ENCODE data around the gene OSMR. TPM values are rescaled to one million over a fixed set of nuclear protein-coding genes. Genes with fewer than 3 reads are reported as not detected.

The OSMR gene
- total RNA-seq, 4 donors from 2014 or later: 38.6 to 61.0 (median 51.7) TPM

DNA sequence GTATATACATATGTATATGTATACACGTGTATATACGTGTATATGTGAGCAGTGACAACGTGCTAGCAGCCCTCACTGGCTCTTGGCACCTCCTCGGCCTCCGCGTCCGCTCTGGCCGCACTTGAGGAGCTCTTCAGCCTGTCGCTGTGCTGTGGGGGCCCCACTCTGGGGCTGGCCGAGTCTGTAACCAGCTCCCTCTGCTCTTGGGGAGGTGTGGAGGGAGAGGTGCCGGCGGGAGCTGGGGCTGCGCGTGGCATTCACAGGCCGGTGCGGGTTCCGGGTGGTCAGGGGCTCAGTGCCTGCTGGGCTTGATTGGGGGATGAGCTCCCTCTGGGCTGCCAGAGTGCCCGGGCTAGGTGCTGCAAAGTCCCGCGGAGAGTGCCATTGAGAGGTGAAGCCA is 24.1 kb upstream of the OSMR start:
- TF ChIP-seq, protein P1, sequence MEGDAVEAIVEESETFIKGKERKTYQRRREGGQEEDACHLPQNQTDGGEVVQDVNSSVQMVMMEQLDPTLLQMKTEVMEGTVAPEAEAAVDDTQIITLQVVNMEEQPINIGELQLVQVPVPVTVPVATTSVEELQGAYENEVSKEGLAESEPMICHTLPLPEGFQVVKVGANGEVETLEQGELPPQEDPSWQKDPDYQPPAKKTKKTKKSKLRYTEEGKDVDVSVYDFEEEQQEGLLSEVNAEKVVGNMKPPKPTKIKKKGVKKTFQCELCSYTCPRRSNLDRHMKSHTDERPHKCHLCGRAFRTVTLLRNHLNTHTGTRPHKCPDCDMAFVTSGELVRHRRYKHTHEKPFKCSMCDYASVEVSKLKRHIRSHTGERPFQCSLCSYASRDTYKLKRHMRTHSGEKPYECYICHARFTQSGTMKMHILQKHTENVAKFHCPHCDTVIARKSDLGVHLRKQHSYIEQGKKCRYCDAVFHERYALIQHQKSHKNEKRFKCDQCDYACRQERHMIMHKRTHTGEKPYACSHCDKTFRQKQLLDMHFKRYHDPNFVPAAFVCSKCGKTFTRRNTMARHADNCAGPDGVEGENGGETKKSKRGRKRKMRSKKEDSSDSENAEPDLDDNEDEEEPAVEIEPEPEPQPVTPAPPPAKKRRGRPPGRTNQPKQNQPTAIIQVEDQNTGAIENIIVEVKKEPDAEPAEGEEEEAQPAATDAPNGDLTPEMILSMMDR (IDR thresholded peaks at IDR 0.05; ENCODE audit: low read depth): no peak

DNA sequence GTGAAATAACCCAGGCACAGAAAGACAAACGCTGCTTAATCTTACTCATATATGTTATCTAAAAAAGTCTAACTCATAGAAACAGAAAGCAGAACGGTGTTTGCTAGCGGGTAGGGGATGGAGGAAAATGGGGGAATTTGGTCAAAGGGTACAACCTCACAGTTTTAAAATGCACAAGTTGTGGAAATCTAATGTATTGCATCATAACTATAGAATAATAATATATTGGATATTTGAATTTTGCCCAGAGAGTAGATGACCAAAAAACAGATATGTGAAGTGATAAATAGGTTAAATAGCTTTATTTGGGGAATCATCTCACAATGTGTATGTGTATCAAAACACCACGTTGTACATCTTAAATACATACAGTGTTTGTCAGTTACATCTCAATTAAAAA is 22.3 kb upstream of the OSMR start:
- TF ChIP-seq, protein P1 (IDR thresholded peaks at IDR 0.05; ENCODE audit: low read depth): no peak

DNA sequence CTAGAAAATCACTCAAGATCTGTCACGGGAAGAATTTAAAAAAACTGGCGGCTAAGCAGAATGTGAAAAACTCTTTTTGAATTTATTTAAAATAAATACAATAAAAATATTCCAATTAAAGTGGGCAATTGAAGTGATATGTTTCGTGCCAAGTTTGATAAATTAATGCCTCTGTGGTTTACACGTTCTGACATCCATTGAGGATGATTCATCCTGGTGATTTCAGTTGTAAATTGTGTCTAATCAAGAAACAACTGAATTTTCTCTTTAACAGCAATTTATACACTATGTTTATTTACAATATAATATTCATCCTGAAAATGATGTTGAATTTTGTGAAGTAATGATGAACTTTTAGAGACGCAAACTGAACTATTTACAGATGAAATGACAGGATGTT is 21.0 kb upstream of the OSMR start:
- TF ChIP-seq, protein P1 (IDR thresholded peaks at IDR 0.05; ENCODE audit: low read depth): no peak

DNA sequence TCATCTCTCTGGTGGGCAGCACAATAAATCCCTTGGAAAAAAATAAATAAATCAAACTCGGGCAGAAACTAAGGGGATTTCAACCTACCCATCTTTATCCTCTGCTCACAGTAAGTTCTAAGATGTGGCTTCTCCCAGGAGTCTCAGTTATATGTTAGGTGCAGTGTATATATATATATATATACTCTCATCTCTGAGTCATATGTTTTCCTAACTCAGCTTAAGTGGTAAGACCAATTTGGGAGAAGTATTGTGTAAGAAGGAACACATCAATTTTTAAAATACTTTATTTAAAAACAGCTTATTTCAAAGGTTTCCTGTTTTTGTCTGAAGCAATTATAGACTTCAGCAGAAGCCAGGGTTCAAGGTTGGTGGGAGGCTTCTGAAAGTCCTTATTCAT is 20.3 kb upstream of the OSMR start:
- TF ChIP-seq, protein P1 (IDR thresholded peaks at IDR 0.05; ENCODE audit: low read depth): no peak

DNA sequence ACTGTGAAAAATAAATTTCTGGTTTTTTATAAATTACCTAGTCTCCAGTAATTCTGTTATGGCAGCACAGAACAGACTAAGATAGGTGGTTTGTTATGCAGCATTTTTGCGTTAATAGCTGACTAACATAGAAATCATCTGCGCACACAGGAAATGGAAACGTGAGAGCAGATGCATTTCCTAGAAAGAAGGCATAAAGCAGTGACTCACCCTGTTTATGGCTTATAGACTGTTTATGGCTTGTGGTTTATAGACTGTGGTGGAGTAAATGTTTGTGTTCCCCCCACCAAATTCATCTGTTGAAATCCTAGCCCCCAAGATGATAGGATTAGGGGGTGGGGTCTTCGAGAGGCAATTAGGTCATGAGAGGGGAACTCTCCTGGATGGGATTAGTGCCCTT is 18.3 kb upstream of the OSMR start:
- TF ChIP-seq, protein P1 (IDR thresholded peaks at IDR 0.05; ENCODE audit: low read depth): no peak

DNA sequence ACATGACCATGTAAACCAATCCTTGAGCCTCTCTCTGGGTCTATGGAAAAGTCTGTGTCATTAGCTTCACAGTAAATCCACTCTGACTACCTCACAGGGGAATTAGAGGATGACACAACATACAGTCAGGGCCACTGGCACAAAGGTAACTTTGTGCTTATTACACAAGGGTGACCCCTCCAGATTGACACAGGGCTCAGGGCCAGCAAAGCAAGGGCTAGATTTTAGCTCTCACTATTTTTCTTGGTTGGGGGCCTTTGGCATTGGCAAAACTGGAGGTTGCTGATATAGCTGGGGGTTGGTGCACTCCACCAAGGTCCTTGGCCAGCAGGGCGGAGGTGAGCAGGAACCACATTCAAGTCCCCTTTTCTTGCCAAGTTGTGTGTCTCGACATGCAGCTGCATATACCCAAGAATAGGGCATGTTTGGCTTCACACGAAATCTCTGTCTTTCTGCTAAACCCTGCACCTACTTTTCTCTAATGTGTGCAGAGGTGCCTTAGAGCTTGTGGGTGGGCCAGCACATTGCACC is 15.2 kb upstream of the OSMR start:
- TF ChIP-seq, protein P1 (IDR thresholded peaks at IDR 0.05; ENCODE audit: low read depth): no peak

DNA sequence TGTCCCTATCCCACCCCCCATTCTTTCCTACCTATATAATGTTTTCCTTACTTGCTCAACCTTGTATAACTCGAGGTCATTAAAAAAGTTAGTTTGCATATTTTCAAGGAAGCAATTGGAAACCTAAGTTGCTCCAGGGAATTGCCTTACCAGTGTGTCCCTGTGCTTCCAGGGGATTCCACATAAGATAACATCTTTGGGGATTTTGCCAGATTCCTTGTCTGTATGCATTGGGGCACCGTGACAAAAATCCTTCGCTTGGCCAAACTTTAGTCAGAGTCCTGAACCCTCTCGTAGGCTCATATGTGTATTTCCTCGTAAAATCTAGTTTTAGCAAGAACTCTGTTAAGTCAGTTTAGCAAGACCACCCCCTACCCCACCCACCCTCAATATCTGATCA is 14.7 kb upstream of the OSMR start:
- TF ChIP-seq, protein P1 (IDR thresholded peaks at IDR 0.05; ENCODE audit: low read depth): no peak
